Activated B cell treated with CpG ODN at 0.5 μM for 24 hours (primary cell): ENCODE results near the gene AGBL1. TPM values are rescaled to one million over a fixed set of nuclear protein-coding genes. Genes with fewer than 3 reads are reported as not detected.

Source experiments
- ATAC-seq: fragments of 200-7000 bp; cut with Tn5 transposase; one replicate; pipeline ENCODE4 v1.10.0; 2021; ENCODE audit warnings: low read depth, mild to moderate bottlenecking, moderate library complexity
- CTCF ChIA-PET: fragments of 350-600 bp; sonication (Branson Sonifier 250); formaldehyde crosslinking; loops from one replicate; lab custom pipeline; 2021; ENCODE audit warnings: antibody characterized with exemption; lab: Charles Lee
- POLR2A ChIA-PET: fragments of 350-600 bp; sonication (Branson Sonifier 250); formaldehyde crosslinking; loops from one replicate; lab custom pipeline; 2021; ENCODE audit warnings: antibody characterized with exemption; lab: Charles Lee
- DNase-seq: peaks from one replicate; pipeline ENCODE4 v3.0.0; 2022
- H3K27ac Mint-ChIP-seq: one replicate; pipeline ENCODE4 v1.8.0; 2020; ENCODE audit warnings: mixed read lengths
- H3K27me3 Mint-ChIP-seq: one replicate; pipeline ENCODE4 v1.8.0; 2021; ENCODE audit warnings: mixed read lengths
- H3K36me3 Mint-ChIP-seq: one replicate; pipeline ENCODE4 v1.8.0; 2021; ENCODE audit warnings: low read depth, mixed read lengths
- H3K4me1 Mint-ChIP-seq: one replicate; pipeline ENCODE4 v1.8.0; 2021; ENCODE audit warnings: mixed read lengths
- H3K4me3 Mint-ChIP-seq: one replicate; pipeline ENCODE4 v1.8.0; 2020; ENCODE audit warnings: mild to moderate bottlenecking, mixed read lengths
- H3K9me3 Mint-ChIP-seq: one replicate; pipeline ENCODE4 v1.8.0; 2020; ENCODE audit warnings: mixed read lengths
- intact Hi-C: fragments of 100-400 bp; cut with micrococcal nuclease; formaldehyde crosslinking; loops from one replicate; pipeline ENCODE4 v1.15.1; 2024
- total RNA-seq: library from RNA; stranded (reverse); gene quantifications from 2 replicates; pipeline ENCODE4 v1.2.3, GENCODE V29; 2022
- TF ChIP-seq, protein P1 (sequence below): fragments of 200-600 bp; IDR thresholded peaks from one replicate; pipeline ENCODE4 v1.8.0; 2022; ENCODE audit warnings: antibody characterized with exemption, mild to moderate bottlenecking

Gene AGBL1
- not detected in 2 replicates for total RNA-seq

DNA sequence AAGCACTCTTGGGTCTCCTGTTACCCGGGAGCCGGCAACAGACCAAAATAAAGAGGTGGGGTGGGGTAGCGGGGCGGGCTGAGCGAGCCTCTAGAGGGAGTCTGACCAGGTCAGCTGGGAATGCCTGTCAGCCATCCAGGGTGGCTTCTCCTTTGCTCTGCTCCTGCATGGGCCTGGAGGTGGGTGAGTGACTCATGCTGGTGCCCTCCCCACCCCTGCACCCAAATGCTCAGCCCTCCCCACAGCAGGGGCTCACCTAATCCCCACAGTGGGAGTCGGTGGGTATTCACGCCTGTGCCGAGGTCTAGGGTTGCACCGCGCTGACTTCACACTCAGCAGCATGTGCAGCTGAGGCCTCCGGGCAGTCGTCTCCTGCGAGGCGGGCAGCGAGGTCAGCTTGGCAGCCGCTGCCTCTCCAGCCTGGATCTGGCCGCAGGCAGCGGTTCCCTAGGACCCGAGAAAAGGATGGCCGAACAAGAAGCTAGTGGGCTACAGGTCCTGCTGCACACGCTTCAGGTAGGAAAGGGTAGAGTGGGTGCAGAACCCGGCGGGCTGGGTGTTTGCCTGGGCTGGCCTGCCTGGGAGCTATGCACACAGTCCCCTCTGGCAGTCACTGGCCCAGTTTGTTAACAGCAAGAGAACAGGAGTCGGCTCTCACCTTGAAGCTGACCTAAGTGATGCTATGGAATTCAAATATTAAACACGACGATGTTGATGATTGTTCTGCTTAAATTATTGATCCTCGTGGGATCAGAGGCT is at the start of gene AGBL1:
AGBL1 (plus strand) TSS at position 364 of the 759 bp plus-strand sequence.
- no peak for ATAC-seq
- H3K27ac Mint-ChIP-seq = no peak within 1 kb of the TSS
- ChIA-PET POLR2A (no interaction called here), CTCF (no interaction called here)
- H3K4me1 Mint-ChIP-seq = no peaks in the 10 kb centered on the region
- no peaks in the 10 kb centered on the region for H3K9me3 Mint-ChIP-seq
- no peak for DNase-seq
- TF ChIP-seq, protein P1, sequence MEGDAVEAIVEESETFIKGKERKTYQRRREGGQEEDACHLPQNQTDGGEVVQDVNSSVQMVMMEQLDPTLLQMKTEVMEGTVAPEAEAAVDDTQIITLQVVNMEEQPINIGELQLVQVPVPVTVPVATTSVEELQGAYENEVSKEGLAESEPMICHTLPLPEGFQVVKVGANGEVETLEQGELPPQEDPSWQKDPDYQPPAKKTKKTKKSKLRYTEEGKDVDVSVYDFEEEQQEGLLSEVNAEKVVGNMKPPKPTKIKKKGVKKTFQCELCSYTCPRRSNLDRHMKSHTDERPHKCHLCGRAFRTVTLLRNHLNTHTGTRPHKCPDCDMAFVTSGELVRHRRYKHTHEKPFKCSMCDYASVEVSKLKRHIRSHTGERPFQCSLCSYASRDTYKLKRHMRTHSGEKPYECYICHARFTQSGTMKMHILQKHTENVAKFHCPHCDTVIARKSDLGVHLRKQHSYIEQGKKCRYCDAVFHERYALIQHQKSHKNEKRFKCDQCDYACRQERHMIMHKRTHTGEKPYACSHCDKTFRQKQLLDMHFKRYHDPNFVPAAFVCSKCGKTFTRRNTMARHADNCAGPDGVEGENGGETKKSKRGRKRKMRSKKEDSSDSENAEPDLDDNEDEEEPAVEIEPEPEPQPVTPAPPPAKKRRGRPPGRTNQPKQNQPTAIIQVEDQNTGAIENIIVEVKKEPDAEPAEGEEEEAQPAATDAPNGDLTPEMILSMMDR = no peak
- H3K4me3 Mint-ChIP-seq = no peak within 1 kb of the TSS
- H3K36me3 Mint-ChIP-seq = no peaks in the 10 kb centered on the region
- intact Hi-C loops = no loop called here
- H3K27me3 Mint-ChIP-seq = peaks cover 3% of the 10 kb centered on the region

DNA sequence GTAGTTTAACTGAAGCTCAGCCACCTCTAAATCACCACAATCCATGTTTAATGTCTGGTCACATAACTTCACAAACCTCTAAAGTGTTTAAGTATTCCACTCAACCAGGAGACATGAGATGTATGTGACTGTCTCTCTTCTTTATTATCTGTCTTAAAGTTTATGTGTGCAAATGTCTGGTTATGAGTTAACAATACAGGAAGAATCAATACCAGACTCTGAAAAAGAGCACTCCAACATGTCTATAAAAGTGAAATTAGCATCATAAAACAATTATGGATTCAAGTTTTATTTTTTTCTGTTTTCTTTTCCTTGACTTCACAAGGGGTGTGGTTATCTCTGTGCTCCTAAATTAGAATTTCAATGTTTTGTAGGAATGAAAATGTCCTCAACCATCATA is 44.8 kb upstream of the AGBL1 start:
- ChIA-PET POLR2A (no interaction called here), CTCF (no interaction called here)
- H3K9me3 Mint-ChIP-seq = no peaks in the 10 kb centered on the region
- TF ChIP-seq, protein P1 = no peak
- H3K36me3 Mint-ChIP-seq = no peaks in the 10 kb centered on the region
- peaks cover 2% of the 10 kb centered on the region for H3K27me3 Mint-ChIP-seq
- no peak overlapping the region for H3K27ac Mint-ChIP-seq
- no peak for ATAC-seq
- DNase-seq = no peak
- intact Hi-C loops = no loop called here
- H3K4me3 Mint-ChIP-seq = no peak overlapping the region
- no peaks in the 10 kb centered on the region for H3K4me1 Mint-ChIP-seq

DNA sequence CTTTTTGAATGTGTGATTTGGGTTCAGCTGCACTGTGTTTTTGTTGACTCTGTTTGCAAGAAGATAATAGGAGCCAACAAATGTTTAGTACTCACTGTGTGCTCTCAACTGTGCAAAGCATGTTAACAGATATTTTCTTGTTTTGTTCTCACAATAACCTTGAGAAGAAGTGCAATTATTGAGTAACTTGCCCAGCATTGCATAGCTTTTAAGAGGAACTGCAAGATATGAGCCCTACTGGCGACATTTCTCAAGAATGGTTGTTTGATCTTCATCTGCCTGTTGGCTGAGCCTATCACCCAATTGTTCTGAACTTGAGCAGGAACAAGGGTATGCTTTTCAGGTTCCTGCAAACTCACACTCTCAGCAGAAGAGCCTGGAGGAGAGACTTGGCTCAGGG is 43.4 kb upstream of the AGBL1 start:
- peaks cover 2% of the 10 kb centered on the region for H3K27me3 Mint-ChIP-seq
- no peaks in the 10 kb centered on the region for H3K9me3 Mint-ChIP-seq
- DNase-seq (no peak), ATAC-seq (no peak)
- H3K4me1 Mint-ChIP-seq = no peaks in the 10 kb centered on the region
- intact Hi-C loops = no loop called here
- no peak overlapping the region for H3K4me3 Mint-ChIP-seq
- ChIA-PET POLR2A (no interaction called here), CTCF (no interaction called here)
- TF ChIP-seq, protein P1 = no peak
- no peak overlapping the region for H3K27ac Mint-ChIP-seq
- H3K36me3 Mint-ChIP-seq = no peaks in the 10 kb centered on the region

DNA sequence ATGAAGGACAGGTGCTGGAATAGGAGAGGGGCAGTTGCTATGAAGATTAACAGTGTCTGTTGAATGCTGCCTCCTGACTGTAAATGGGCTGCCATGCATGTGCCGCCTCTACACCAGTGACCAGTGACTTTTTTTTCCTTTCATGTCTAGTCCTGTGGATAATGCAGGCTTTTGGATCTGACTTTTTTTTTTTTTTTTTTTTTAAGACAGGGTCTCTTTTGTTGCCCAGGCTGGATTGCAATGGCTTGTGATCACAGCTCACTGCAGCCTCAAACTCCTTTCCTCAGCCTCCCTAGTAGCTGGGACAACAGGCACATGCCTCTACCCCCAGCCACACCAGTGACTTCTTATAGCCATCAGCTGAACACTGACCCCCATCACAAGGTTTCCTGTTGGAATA is 41.2 kb upstream of the AGBL1 start:
- Mint-ChIP-seq H3K36me3 (no peaks in the 10 kb centered on the region), H3K27me3 (peaks cover 5% of the 10 kb centered on the region), H3K4me3 (no peak overlapping the region), H3K9me3 (no peaks in the 10 kb centered on the region), H3K27ac (no peak overlapping the region), H3K4me1 (no peaks in the 10 kb centered on the region)
- no peak for DNase-seq
- ATAC-seq = no peak
- TF ChIP-seq, protein P1 = no peak
- CTCF ChIA-PET = no interaction called here
- intact Hi-C loops = no loop called here
- POLR2A ChIA-PET = no interaction called here

DNA sequence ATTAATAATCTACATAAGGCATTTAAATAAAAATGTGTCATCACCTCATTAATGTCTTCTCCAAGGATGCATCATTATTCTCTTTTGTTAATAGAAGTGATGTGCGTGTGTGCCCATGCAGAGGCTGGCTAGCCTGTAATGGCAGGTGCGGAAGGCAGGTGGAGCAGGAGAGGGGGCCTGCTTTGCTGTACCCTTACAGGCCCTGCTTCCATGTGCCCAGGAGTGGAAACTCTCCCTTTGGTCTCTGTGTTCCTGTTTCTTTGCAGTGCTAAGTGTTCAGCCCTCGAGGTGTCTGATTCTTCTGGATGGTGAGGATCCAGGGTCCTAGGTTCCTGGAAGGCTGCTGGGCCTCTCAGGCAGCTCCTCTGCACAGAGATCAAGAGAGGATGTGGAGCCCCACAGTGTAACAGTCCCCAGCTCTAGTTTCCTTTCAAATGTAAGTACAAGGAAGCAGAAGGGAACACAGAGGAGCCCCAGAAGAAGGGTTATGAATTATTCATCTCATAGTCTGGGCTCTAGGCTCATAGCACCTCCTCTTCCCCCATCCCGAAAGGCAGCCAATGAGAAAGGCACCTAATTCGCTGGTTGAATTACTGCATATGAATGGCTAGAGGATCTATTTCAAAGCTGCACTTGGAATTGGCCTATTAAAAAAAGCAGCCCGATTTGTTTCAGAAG is 39.2 kb upstream of the AGBL1 start:
- CTCF ChIA-PET = no interaction called here
- POLR2A ChIA-PET = no interaction called here
- DNase-seq (no peak), ATAC-seq (no peak)
- Mint-ChIP-seq H3K27ac (no peak overlapping the region), H3K9me3 (no peaks in the 10 kb centered on the region), H3K4me1 (no peaks in the 10 kb centered on the region), H3K27me3 (peaks cover 8% of the 10 kb centered on the region), H3K4me3 (no peak overlapping the region), H3K36me3 (no peaks in the 10 kb centered on the region)
- intact Hi-C loops = no loop called here
- TF ChIP-seq, protein P1 = no peak
